Cardiac fibroblast (primary cell): ENCODE data around the gene MED12L.

ENCODE experiments used
- DNase-seq, 2 donors: peaks; one replicate each; pipeline versions ENCODE4 v3.0.0 to v3.0.0-alpha.2; 2010; ENCODE audit warnings: low read depth in 2 of 2
- H3K4me3 ChIP-seq, 2 donors: replicated peaks in 1 of 2; 1 replicate in 1 of 2; 2 replicates in 1 of 2; pipeline ENCODE4 v1.5.1; 2011; ENCODE audit warnings: low read depth in 2 of 2, low read length in 2 of 2, mild to moderate bottlenecking in 2 of 2, moderate library complexity in 1 of 2
- CTCF ChIP-seq: IDR thresholded peaks from one replicate; pipeline ENCODE4 v1.5.1; 2011; ENCODE audit warnings: low read depth, mild to moderate bottlenecking, low read length, inconsistent platforms

Gene MED12L

GRCh38 chr3:151196434-151196833 is 111.0 kb downstream of the MED12L start:
- no peak for DNase-seq
- H3K4me3 ChIP-seq = no peak overlapping the region
- no peak for TF ChIP-seq CTCF

- no peak overlapping the region for H3K4me3 ChIP-seq
- TF ChIP-seq CTCF = no peak
- DNase-seq = no peak
Measured at GRCh38 chr3:151197228-151197627, 111.8 kb downstream of the MED12L start.

- H3K4me3 ChIP-seq = no peak overlapping the region
- no peak for TF ChIP-seq CTCF
- peak in 1 of 2 donors; percentile 46 for DNase-seq
Measured at GRCh38 chr3:151197981-151198767, 112.7 kb downstream of the MED12L start.

GRCh38 chr3:151198849-151199248 is 113.4 kb downstream of the MED12L start:
- no peak for TF ChIP-seq CTCF
- no peak for DNase-seq
- H3K4me3 ChIP-seq = no peak overlapping the region

- no peak for TF ChIP-seq CTCF
- DNase-seq = no peak
- no peak overlapping the region for H3K4me3 ChIP-seq
Measured at GRCh38 chr3:151199554-151200438, 114.3 kb downstream of the MED12L start.

- no peak overlapping the region for H3K4me3 ChIP-seq
- no peak for DNase-seq
Measured at GRCh38 chr3:151200586-151200985, 115.1 kb downstream of the MED12L start.

More at GRCh38 chr3:151200586-151200985, 115.1 kb downstream of the MED12L start:
- no peak for TF ChIP-seq CTCF
